ENCODE data around the gene CCBE1.
A peak's percentile ranks its signal among the peaks of the same experiment; 100 is the strongest.

CCBE1 gene

GRCh38 chr18:59540346-59540745 lies 156.9 kb downstream of the CCBE1 start:
- no peaks in the 10 kb centered on the region for H3K36me3 ChIP-seq (ENCODE audit: control insufficient read depth in 1 of 2, insufficient read depth in 2 of 2, low read depth in 1 of 2, low read length in 2 of 2)
- no peak overlapping the region for H3K9ac ChIP-seq (ENCODE audit: low read length)
- no peak overlapping the region for H2BK5ac ChIP-seq (ENCODE audit: low read depth, low read length, poor library complexity, severe bottlenecking)
- H3K9me3 ChIP-seq (ENCODE audit: control insufficient read depth, low read length) = no peaks in the 10 kb centered on the region
- no peak overlapping the region for H3K23ac ChIP-seq (ENCODE audit: low read length in 2 of 2)
- no peak overlapping the region for H2AFZ ChIP-seq (ENCODE audit: low read depth, low read length)
- H3K4ac ChIP-seq (ENCODE audit: low read depth in 1 of 2, low read length in 2 of 2) = no peak overlapping the region
- no peaks in the 10 kb centered on the region for H3K79me1 ChIP-seq (replicated peaks; ENCODE audit: low read length, poor library complexity, severe bottlenecking)
- no peak overlapping the region for H4K8ac ChIP-seq (ENCODE audit: low read length)
- no peak overlapping the region for H2BK120ac ChIP-seq (ENCODE audit: low read depth, low read length)
- peak overlapping the region in 1 of 2 experiments; percentile 25 for H3K4me3 ChIP-seq (ENCODE audit: insufficient read depth in 1 of 2, low read depth in 1 of 2, low read length in 2 of 2)
- no peaks in the 10 kb centered on the region for H3K27me3 ChIP-seq (ENCODE audit: control insufficient read depth in 1 of 2, insufficient read depth in 1 of 2, low read length in 2 of 2)
- no peak overlapping the region for H3K27ac ChIP-seq (ENCODE audit: low read length, poor library complexity, severe bottlenecking)
- no peak overlapping the region for H4K91ac ChIP-seq (ENCODE audit: low read length)
- H3K18ac ChIP-seq (ENCODE audit: low read depth in 1 of 2, low read length in 2 of 2) = no peak overlapping the region
- no peaks in the 10 kb centered on the region for H3K4me1 ChIP-seq (ENCODE audit: control insufficient read depth, insufficient read depth, low read depth, low read length)
- H2BK12ac ChIP-seq (ENCODE audit: low read length in 2 of 2) = no peak overlapping the region
- DNase-seq = no peak
- no peak overlapping the region for H3K4me2 ChIP-seq (ENCODE audit: low read length, poor library complexity, severe bottlenecking)
- H2AK5ac ChIP-seq (ENCODE audit: low read length, severe bottlenecking) = no peak overlapping the region
- H2BK15ac ChIP-seq (ENCODE audit: low read depth, poor library complexity, severe bottlenecking) = no peak overlapping the region
- H3K14ac ChIP-seq (ENCODE audit: low read length in 2 of 2) = no peak overlapping the region

GRCh38 chr18:59539108-59539507 lies 158.1 kb downstream of the CCBE1 start:
- Histone ChIP-seq H2AK5ac (ENCODE audit: low read length, severe bottlenecking) (no peak overlapping the region), H2BK12ac (ENCODE audit: low read length in 2 of 2) (no peak overlapping the region), H2BK15ac (ENCODE audit: low read depth, poor library complexity, severe bottlenecking) (no peak overlapping the region), H3K27ac (ENCODE audit: low read length, poor library complexity, severe bottlenecking) (no peak overlapping the region), H4K8ac (ENCODE audit: low read length) (no peak overlapping the region), H3K79me1 (replicated peaks; ENCODE audit: low read length, poor library complexity, severe bottlenecking) (no peaks in the 10 kb centered on the region), H3K36me3 (ENCODE audit: control insufficient read depth in 1 of 2, insufficient read depth in 2 of 2, low read depth in 1 of 2, low read length in 2 of 2) (no peaks in the 10 kb centered on the region), H3K14ac (ENCODE audit: low read length in 2 of 2) (no peak overlapping the region), H3K9me3 (ENCODE audit: control insufficient read depth, low read length) (no peaks in the 10 kb centered on the region), H2BK5ac (ENCODE audit: low read depth, low read length, poor library complexity, severe bottlenecking) (no peak overlapping the region), H3K4me2 (ENCODE audit: low read length, poor library complexity, severe bottlenecking) (no peak overlapping the region), H2BK120ac (ENCODE audit: low read depth, low read length) (no peak overlapping the region), H3K4me3 (ENCODE audit: insufficient read depth in 1 of 2, low read depth in 1 of 2, low read length in 2 of 2) (no peak overlapping the region), H3K18ac (ENCODE audit: low read depth in 1 of 2, low read length in 2 of 2) (no peak overlapping the region), H3K23ac (ENCODE audit: low read length in 2 of 2) (no peak overlapping the region), H3K4ac (ENCODE audit: low read depth in 1 of 2, low read length in 2 of 2) (no peak overlapping the region), H4K91ac (ENCODE audit: low read length) (no peak overlapping the region), H2AFZ (ENCODE audit: low read depth, low read length) (no peak overlapping the region), H3K27me3 (ENCODE audit: control insufficient read depth in 1 of 2, insufficient read depth in 1 of 2, low read length in 2 of 2) (no peaks in the 10 kb centered on the region), H3K9ac (ENCODE audit: low read length) (no peak overlapping the region), H3K4me1 (ENCODE audit: control insufficient read depth, insufficient read depth, low read depth, low read length) (no peaks in the 10 kb centered on the region)
- no peak for DNase-seq
- WGBS = 74% methylated on average over 4 of the region's 4 CpGs

DNA sequence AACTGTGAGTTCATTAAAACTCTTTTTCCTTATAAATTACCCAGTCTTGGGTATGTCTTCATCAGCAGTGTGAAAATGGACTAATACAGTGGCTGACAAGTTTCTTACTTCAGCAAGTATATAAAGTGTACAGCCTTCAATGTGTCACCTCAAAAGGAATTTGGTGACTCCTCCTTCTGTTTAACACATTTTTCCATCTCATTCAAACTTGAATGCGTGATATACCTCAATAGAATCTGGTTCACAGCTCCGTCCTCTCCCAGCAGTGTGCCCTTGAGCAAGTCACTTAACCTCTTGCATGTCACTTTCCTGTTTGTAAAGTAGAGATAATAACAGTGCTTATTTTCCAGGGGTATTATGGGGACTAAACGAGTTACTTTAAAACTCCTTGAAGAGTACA lies 159.6 kb downstream of the CCBE1 start:
- Histone ChIP-seq H4K91ac (ENCODE audit: low read length) (no peak overlapping the region), H2AFZ (ENCODE audit: low read depth, low read length) (no peak overlapping the region), H2BK120ac (ENCODE audit: low read depth, low read length) (no peak overlapping the region), H2BK5ac (ENCODE audit: low read depth, low read length, poor library complexity, severe bottlenecking) (no peak overlapping the region), H3K4ac (ENCODE audit: low read depth in 1 of 2, low read length in 2 of 2) (no peak overlapping the region), H3K9ac (ENCODE audit: low read length) (no peak overlapping the region), H3K14ac (ENCODE audit: low read length in 2 of 2) (no peak overlapping the region), H3K79me1 (replicated peaks; ENCODE audit: low read length, poor library complexity, severe bottlenecking) (no peaks in the 10 kb centered on the region), H3K9me3 (ENCODE audit: control insufficient read depth, low read length) (no peaks in the 10 kb centered on the region), H2AK5ac (ENCODE audit: low read length, severe bottlenecking) (no peak overlapping the region), H2BK15ac (ENCODE audit: low read depth, poor library complexity, severe bottlenecking) (no peak overlapping the region), H3K4me1 (ENCODE audit: control insufficient read depth, insufficient read depth, low read depth, low read length) (no peaks in the 10 kb centered on the region), H3K4me2 (ENCODE audit: low read length, poor library complexity, severe bottlenecking) (no peak overlapping the region), H4K8ac (ENCODE audit: low read length) (no peak overlapping the region), H3K27me3 (ENCODE audit: control insufficient read depth in 1 of 2, insufficient read depth in 1 of 2, low read length in 2 of 2) (no peaks in the 10 kb centered on the region), H3K4me3 (ENCODE audit: insufficient read depth in 1 of 2, low read depth in 1 of 2, low read length in 2 of 2) (no peak overlapping the region), H3K18ac (ENCODE audit: low read depth in 1 of 2, low read length in 2 of 2) (no peak overlapping the region), H3K23ac (ENCODE audit: low read length in 2 of 2) (no peak overlapping the region), H3K36me3 (ENCODE audit: control insufficient read depth in 1 of 2, insufficient read depth in 2 of 2, low read depth in 1 of 2, low read length in 2 of 2) (no peaks in the 10 kb centered on the region), H3K27ac (ENCODE audit: low read length, poor library complexity, severe bottlenecking) (no peak overlapping the region), H2BK12ac (ENCODE audit: low read length in 2 of 2) (no peak overlapping the region)
- WGBS = 75% methylated on average over 1 of the region's 3 CpGs
- no peak for DNase-seq

DNA sequence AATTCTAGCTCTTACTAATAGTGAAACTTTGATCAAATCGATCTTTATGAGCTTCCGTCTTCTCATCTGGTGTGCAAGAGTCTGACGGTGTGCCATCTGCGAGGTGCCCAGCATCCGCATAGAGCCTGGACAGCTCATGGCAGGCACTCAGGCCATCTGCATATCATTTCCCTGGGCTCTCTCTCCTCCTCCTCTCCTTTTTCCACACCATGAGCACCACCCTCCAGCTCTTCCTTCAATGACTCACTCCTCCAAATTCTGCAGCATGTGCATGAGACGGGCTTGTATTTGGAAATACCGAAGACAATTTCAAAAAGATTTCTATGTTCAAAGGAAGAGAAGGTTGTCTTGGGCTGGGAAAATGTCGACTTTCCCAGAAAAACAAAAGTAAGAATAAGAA lies 161.1 kb downstream of the CCBE1 start:
- Histone ChIP-seq H3K4me2 (ENCODE audit: low read length, poor library complexity, severe bottlenecking) (no peak overlapping the region), H3K18ac (ENCODE audit: low read depth in 1 of 2, low read length in 2 of 2) (no peak overlapping the region), H2AK5ac (ENCODE audit: low read length, severe bottlenecking) (no peak overlapping the region), H3K4ac (ENCODE audit: low read depth in 1 of 2, low read length in 2 of 2) (no peak overlapping the region), H3K23ac (ENCODE audit: low read length in 2 of 2) (no peak overlapping the region), H2BK15ac (ENCODE audit: low read depth, poor library complexity, severe bottlenecking) (no peak overlapping the region), H3K4me3 (ENCODE audit: insufficient read depth in 1 of 2, low read depth in 1 of 2, low read length in 2 of 2) (no peak overlapping the region), H2BK12ac (ENCODE audit: low read length in 2 of 2) (no peak overlapping the region), H3K36me3 (ENCODE audit: control insufficient read depth in 1 of 2, insufficient read depth in 2 of 2, low read depth in 1 of 2, low read length in 2 of 2) (no peaks in the 10 kb centered on the region), H3K14ac (ENCODE audit: low read length in 2 of 2) (no peak overlapping the region), H3K9ac (ENCODE audit: low read length) (no peak overlapping the region), H3K79me1 (replicated peaks; ENCODE audit: low read length, poor library complexity, severe bottlenecking) (no peaks in the 10 kb centered on the region), H2BK5ac (ENCODE audit: low read depth, low read length, poor library complexity, severe bottlenecking) (no peak overlapping the region), H2AFZ (ENCODE audit: low read depth, low read length) (no peak overlapping the region), H3K4me1 (ENCODE audit: control insufficient read depth, insufficient read depth, low read depth, low read length) (no peaks in the 10 kb centered on the region), H3K9me3 (ENCODE audit: control insufficient read depth, low read length) (no peaks in the 10 kb centered on the region), H3K27me3 (ENCODE audit: control insufficient read depth in 1 of 2, insufficient read depth in 1 of 2, low read length in 2 of 2) (no peaks in the 10 kb centered on the region), H4K91ac (ENCODE audit: low read length) (no peak overlapping the region), H4K8ac (ENCODE audit: low read length) (no peak overlapping the region), H3K27ac (ENCODE audit: low read length, poor library complexity, severe bottlenecking) (no peak overlapping the region), H2BK120ac (ENCODE audit: low read depth, low read length) (no peak overlapping the region)
- no peak for DNase-seq
- 85% methylated on average over 8 of the region's 8 CpGs for WGBS

Measured in mesenchymal stem cell (in vitro differentiated cells and primary cell).